ENCODE results near the gene TRIP13. TPM values are rescaled to one million over a fixed set of nuclear protein-coding genes. Genes with fewer than 3 reads are reported as not detected.

The TRIP13 gene
- total and polyA plus RNA-seq, 2 experiments from 2014 or later, result 10.4 to 12.4 TPM

GRCh38 chr5:946720-947625 lies 54.3 kb downstream of the TRIP13 start:
- no peak overlapping the region for H3K4me3 ChIP-seq
- DNase-seq (ENCODE audit: low read depth in 1 of 2, low spot score in 1 of 2), result no peak
- peaks cover 5% of the 10 kb centered on the region for H3K27me3 ChIP-seq
- no peak overlapping the region for H3K27ac ChIP-seq
- TF ChIP-seq CTCF (IDR thresholded peaks at IDR 0.05; ENCODE audit: low read depth, low read length), result no peak
- no peaks in the 10 kb centered on the region for H3K9me3 ChIP-seq (ENCODE audit: low read depth)
- peaks cover 4% of the 10 kb centered on the region for H3K4me1 ChIP-seq (ENCODE audit: low read depth)
- H3K36me3 ChIP-seq, result no peaks in the 10 kb centered on the region

- Histone ChIP-seq H3K4me1 (ENCODE audit: low read depth) (peaks cover 10% of the 10 kb centered on the region), H3K4me3 (no peak overlapping the region), H3K27me3 (peaks cover 5% of the 10 kb centered on the region), H3K27ac (no peak overlapping the region), H3K36me3 (no peaks in the 10 kb centered on the region), H3K9me3 (ENCODE audit: low read depth) (no peaks in the 10 kb centered on the region)
- peak; percentile 20 for TF ChIP-seq CTCF (IDR thresholded peaks at IDR 0.05; ENCODE audit: low read depth, low read length)
- DNase-seq (ENCODE audit: low read depth in 1 of 2, low spot score in 1 of 2), result peak in 1 of 2 donors; percentile 42
Measured at GRCh38 chr5:947626-948471, 55.2 kb downstream of the TRIP13 start.

- Histone ChIP-seq H3K27me3 (peaks cover 5% of the 10 kb centered on the region), H3K9me3 (ENCODE audit: low read depth) (no peaks in the 10 kb centered on the region), H3K27ac (no peak overlapping the region), H3K4me1 (ENCODE audit: low read depth) (peaks cover 12% of the 10 kb centered on the region), H3K4me3 (no peak overlapping the region), H3K36me3 (no peaks in the 10 kb centered on the region)
- no peak for TF ChIP-seq CTCF (IDR thresholded peaks at IDR 0.05; ENCODE audit: low read depth, low read length)
- no peak for DNase-seq (ENCODE audit: low read depth in 1 of 2, low spot score in 1 of 2)
Measured at GRCh38 chr5:948472-949274, 56.0 kb downstream of the TRIP13 start.

GRCh38 chr5:949275-949543 lies 56.5 kb downstream of the TRIP13 start:
- no peak overlapping the region for H3K4me3 ChIP-seq
- no peak overlapping the region for H3K27ac ChIP-seq
- no peak for TF ChIP-seq CTCF (IDR thresholded peaks at IDR 0.05; ENCODE audit: low read depth, low read length)
- H3K9me3 ChIP-seq (ENCODE audit: low read depth), result no peaks in the 10 kb centered on the region
- peaks cover 9% of the 10 kb centered on the region for H3K4me1 ChIP-seq (ENCODE audit: low read depth)
- H3K27me3 ChIP-seq, result peaks cover 5% of the 10 kb centered on the region
- H3K36me3 ChIP-seq, result no peaks in the 10 kb centered on the region
- DNase-seq (ENCODE audit: low read depth in 1 of 2, low spot score in 1 of 2), result no peak

GRCh38 chr5:949815-950560 lies 57.3 kb downstream of the TRIP13 start:
- no peak for TF ChIP-seq CTCF (IDR thresholded peaks at IDR 0.05; ENCODE audit: low read depth, low read length)
- Histone ChIP-seq H3K27me3 (peaks cover 5% of the 10 kb centered on the region), H3K9me3 (ENCODE audit: low read depth) (no peaks in the 10 kb centered on the region), H3K4me1 (ENCODE audit: low read depth) (peaks cover 9% of the 10 kb centered on the region), H3K27ac (no peak overlapping the region), H3K4me3 (no peak overlapping the region), H3K36me3 (no peaks in the 10 kb centered on the region)
- DNase-seq (ENCODE audit: low read depth in 1 of 2, low spot score in 1 of 2), result no peak

Measured in cardiac muscle cell (in vitro differentiated cells and primary cell).